HepG2 (cell line): ENCODE measurements around the gene ZNF23. TPM values are rescaled to one million over a fixed set of nuclear protein-coding genes. Genes with fewer than 3 reads are reported as not detected.

Experiments
- AGO2 ChIP-seq: fragments of 200-400 bp; formaldehyde crosslinking; optimal IDR thresholded peaks from 2 replicates; pipeline ENCODE3; 2017; ENCODE audit warnings: mild to moderate bottlenecking, low read depth, low read length, moderate library complexity
- ATAD3A ChIP-seq: sonication (generic); formaldehyde crosslinking; IDR thresholded peaks from 2 replicates; pipeline ENCODE4 v1.4.0; 2020; ENCODE audit warnings: missing genetic modification reagents
- ATF1 ChIP-seq: IDR thresholded peaks from 2 replicates; pipeline ENCODE4 v1.6.1; 2016; ENCODE audit warnings: mild to moderate bottlenecking, control low read depth
- CHD2 ChIP-seq: IDR thresholded peaks from 2 replicates; pipeline ENCODE4 v1.6.1; 2011; ENCODE audit warnings: low read depth, low read length, improper control_type of control experiment
- DNMT3B ChIP-seq: conservative IDR thresholded peaks from 2 replicates; pipeline ENCODE4 v1.6.1; 2016; ENCODE audit warnings: missing biosample characterization, control low read depth
- EHMT2 ChIP-seq: fragments of 200-600 bp; sonication (generic); IDR thresholded peaks from 2 replicates; pipeline ENCODE4 v1.7.0; 2017; ENCODE audit warnings: antibody characterized with exemption, low read depth, low read length, borderline replicate concordance
- HDAC1 ChIP-seq: sonication (generic); formaldehyde crosslinking; IDR thresholded peaks from 2 replicates; pipeline ENCODE4 v1.5.1; 2020; ENCODE audit warnings: mild to moderate bottlenecking, missing genetic modification reagents
- KLF16 ChIP-seq, 2 experiments: sonication (generic) in 1 of 2; formaldehyde crosslinking in 1 of 2; IDR thresholded peaks; 2 replicates each; pipeline versions ENCODE4 v1.6.1 to v1.8.0; 2016 to 2023; ENCODE audit warnings: missing genetic modification reagents in 2 of 2, missing compliant biosample characterization in 1 of 2
- MAFF ChIP-seq: IDR thresholded peaks from 2 replicates; pipeline ENCODE4 v1.6.1; 2011; ENCODE audit warnings: low read depth, low read length, improper control_type of control experiment
- MAZ ChIP-seq, 2 experiments: sonication (generic) in 1 of 2; formaldehyde crosslinking in 1 of 2; IDR thresholded peaks; 2 replicates each; pipeline versions ENCODE4 v1.5.0 to v1.6.1; 2012 to 2020; ENCODE audit warnings: low read depth in 2 of 2, mild to moderate bottlenecking in 2 of 2, borderline replicate concordance in 1 of 2, improper control_type of control experiment in 1 of 2, low read length in 1 of 2, missing genetic modification reagents in 1 of 2, moderate library complexity in 1 of 2
- MXD4 ChIP-seq: IDR thresholded peaks from 2 replicates; pipeline ENCODE4 v1.6.1; 2016; ENCODE audit warnings: mild to moderate bottlenecking, missing biosample characterization, missing genetic modification reagents
- POLR2AphosphoS5 ChIP-seq: IDR thresholded peaks from 2 replicates; pipeline ENCODE4 v1.6.1; 2012; ENCODE audit warnings: low read depth, low read length
- PTBP1 ChIP-seq: fragments of 200-400 bp; formaldehyde crosslinking; IDR thresholded peaks from 2 replicates; pipeline ENCODE4 v1.6.1; 2018; ENCODE audit warnings: low read length, low read depth; ENCODE audit not compliant: poor library complexity, severe bottlenecking
- TP53 ChIP-seq: sonication (generic); formaldehyde crosslinking; conservative IDR thresholded peaks from 2 replicates; pipeline ENCODE4 v1.4.0; 2020; ENCODE audit warnings: missing genetic modification reagents
- ZMYM3 ChIP-seq: sonication (generic); formaldehyde crosslinking; IDR thresholded peaks from 2 replicates; pipeline ENCODE4 v1.5.1; 2020; ENCODE audit warnings: mild to moderate bottlenecking, missing genetic modification reagents
- ZMYM4 ChIP-seq: sonication (generic); formaldehyde crosslinking; IDR thresholded peaks from 2 replicates; pipeline ENCODE4 v1.8.1; 2023; ENCODE audit warnings: mild to moderate bottlenecking, missing genetic modification reagents
- ZNF274 ChIP-seq: sonication (generic); formaldehyde crosslinking; IDR thresholded peaks from 2 replicates; pipeline ENCODE4 v1.5.1; 2020; ENCODE audit warnings: mild to moderate bottlenecking, missing genetic modification reagents
- ZNF543 ChIP-seq: sonication (generic); formaldehyde crosslinking; IDR thresholded peaks from 2 replicates; pipeline ENCODE4 v1.4.0; 2020; ENCODE audit warnings: mild to moderate bottlenecking, missing genetic modification reagents
- ZNF605 ChIP-seq: sonication (generic); formaldehyde crosslinking; IDR thresholded peaks from 2 replicates; pipeline ENCODE4 v1.8.0; 2022; ENCODE audit warnings: mild to moderate bottlenecking, missing genetic modification reagents
- polyA plus RNA-seq, 8 experiments: library from polyadenylated mRNA; depleted of rRNA in 3 of 8; stranded (reverse) in 7 of 8; unstranded in 1 of 8; fragments of >200 nt; fragmentation: Illumina TruSeq in 4 of 8; extraction: Trizol in 4 of 8; gene quantifications; 2 replicates each; pipeline versions ENCODE4 v1.2.1 to v1.2.3, GENCODE V29; 2011 to 2016; ENCODE audit warnings: low read depth in 4 of 8, missing spikeins in 1 of 8, mixed read lengths in 1 of 8; ENCODE audit not compliant: insufficient read depth in 1 of 8
- total RNA-seq, 5 experiments: library from RNA; depleted of rRNA; stranded (reverse); fragments of >200 nt; fragmentation: Illumina TruSeq; extraction: Trizol; gene quantifications; 2 replicates each; pipeline ENCODE4 v1.2.3, GENCODE V29; 2016; ENCODE audit warnings: low read depth in 1 of 5
- TF ChIP-seq, protein P1 (sequence below): sonication (generic); formaldehyde crosslinking; IDR thresholded peaks from 2 replicates; pipeline ENCODE4 v1.8.0; 2022; ENCODE audit warnings: mild to moderate bottlenecking, missing genetic modification reagents
- TF ChIP-seq, protein P2 (sequence below): sonication (generic); formaldehyde crosslinking; IDR thresholded peaks from 2 replicates; pipeline ENCODE4 v1.5.0; 2020; ENCODE audit warnings: missing genetic modification reagents, mild to moderate bottlenecking, borderline replicate concordance
- TF ChIP-seq, protein P3 (sequence below): sonication (generic); formaldehyde crosslinking; IDR thresholded peaks from 2 replicates; pipeline ENCODE4; 2020; ENCODE audit warnings: missing genetic modification reagents, mild to moderate bottlenecking, borderline replicate concordance
- TF ChIP-seq, protein P4 (sequence below): IDR thresholded peaks from 2 replicates; pipeline ENCODE4 v1.6.1; 2016; ENCODE audit warnings: missing compliant biosample characterization, missing genetic modification reagents, borderline replicate concordance
- TF ChIP-seq, protein P5 (sequence below): sonication (generic); formaldehyde crosslinking; IDR thresholded peaks from 2 replicates; pipeline ENCODE4 v1.5.0; 2020; ENCODE audit warnings: missing genetic modification reagents

The ZNF23 gene
- total and polyA plus RNA-seq, 2 of the 13 experiments (the other 11 are each of a cell fraction or from before 2014, with no cell fraction given), result 8.6 to 12.2 TPM

DNA sequence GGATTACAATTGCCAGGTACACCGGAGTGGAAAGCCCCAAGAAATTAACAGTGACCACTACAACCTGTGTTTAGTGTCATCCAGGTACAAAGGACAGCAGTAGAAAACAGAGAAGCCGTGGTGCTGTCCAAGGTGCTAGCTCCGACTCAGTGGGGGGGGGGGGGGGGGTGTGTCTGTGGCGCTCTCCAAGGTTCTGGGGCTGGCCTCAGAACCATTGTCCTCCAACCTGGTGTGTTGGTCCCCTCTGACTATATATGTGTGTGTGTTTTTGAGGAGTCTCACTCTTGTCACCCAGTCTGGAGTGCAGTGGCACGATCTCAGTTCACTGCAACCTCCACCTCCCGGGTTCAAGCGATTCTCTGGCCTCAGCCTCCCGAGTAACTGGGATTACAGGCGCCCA lies 5.8 kb upstream of the ZNF23 start (continued):
- TF ChIP-seq ZNF543 (CRISPR knock-in tag), result 0 out of 2 replicates have a peak, but pooled peaks have one; percentile 60
- TF ChIP-seq, protein P1, sequence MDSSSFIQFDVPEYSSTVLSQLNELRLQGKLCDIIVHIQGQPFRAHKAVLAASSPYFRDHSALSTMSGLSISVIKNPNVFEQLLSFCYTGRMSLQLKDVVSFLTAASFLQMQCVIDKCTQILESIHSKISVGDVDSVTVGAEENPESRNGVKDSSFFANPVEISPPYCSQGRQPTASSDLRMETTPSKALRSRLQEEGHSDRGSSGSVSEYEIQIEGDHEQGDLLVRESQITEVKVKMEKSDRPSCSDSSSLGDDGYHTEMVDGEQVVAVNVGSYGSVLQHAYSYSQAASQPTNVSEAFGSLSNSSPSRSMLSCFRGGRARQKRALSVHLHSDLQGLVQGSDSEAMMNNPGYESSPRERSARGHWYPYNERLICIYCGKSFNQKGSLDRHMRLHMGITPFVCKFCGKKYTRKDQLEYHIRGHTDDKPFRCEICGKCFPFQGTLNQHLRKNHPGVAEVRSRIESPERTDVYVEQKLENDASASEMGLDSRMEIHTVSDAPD (CRISPR knock-in tag), result no peak
- TF ChIP-seq MXD4 (CRISPR knock-in tag), result peak; percentile 84; the same call in 1 of the 2 replicates
- peak in 1 of 2 experiments; percentile 97; a peak in 2 of 4 replicates for TF ChIP-seq KLF16 (CRISPR knock-in tag; IDR thresholded peaks at IDR 0.05)
- TF ChIP-seq HDAC1, result peak; percentile 77
- TF ChIP-seq, protein P2, sequence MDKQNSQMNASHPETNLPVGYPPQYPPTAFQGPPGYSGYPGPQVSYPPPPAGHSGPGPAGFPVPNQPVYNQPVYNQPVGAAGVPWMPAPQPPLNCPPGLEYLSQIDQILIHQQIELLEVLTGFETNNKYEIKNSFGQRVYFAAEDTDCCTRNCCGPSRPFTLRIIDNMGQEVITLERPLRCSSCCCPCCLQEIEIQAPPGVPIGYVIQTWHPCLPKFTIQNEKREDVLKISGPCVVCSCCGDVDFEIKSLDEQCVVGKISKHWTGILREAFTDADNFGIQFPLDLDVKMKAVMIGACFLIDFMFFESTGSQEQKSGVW (CRISPR knock-in tag), result peak; percentile 88; the same call in 1 of the 2 replicates
- TF ChIP-seq, protein P3, sequence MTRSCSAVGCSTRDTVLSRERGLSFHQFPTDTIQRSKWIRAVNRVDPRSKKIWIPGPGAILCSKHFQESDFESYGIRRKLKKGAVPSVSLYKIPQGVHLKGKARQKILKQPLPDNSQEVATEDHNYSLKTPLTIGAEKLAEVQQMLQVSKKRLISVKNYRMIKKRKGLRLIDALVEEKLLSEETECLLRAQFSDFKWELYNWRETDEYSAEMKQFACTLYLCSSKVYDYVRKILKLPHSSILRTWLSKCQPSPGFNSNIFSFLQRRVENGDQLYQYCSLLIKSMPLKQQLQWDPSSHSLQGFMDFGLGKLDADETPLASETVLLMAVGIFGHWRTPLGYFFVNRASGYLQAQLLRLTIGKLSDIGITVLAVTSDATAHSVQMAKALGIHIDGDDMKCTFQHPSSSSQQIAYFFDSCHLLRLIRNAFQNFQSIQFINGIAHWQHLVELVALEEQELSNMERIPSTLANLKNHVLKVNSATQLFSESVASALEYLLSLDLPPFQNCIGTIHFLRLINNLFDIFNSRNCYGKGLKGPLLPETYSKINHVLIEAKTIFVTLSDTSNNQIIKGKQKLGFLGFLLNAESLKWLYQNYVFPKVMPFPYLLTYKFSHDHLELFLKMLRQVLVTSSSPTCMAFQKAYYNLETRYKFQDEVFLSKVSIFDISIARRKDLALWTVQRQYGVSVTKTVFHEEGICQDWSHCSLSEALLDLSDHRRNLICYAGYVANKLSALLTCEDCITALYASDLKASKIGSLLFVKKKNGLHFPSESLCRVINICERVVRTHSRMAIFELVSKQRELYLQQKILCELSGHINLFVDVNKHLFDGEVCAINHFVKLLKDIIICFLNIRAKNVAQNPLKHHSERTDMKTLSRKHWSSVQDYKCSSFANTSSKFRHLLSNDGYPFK (CRISPR knock-in tag), result peak; percentile 81
- TF ChIP-seq PTBP1, result no peak
- TF ChIP-seq ZNF605 (CRISPR knock-in tag), result peak; percentile 97
- TF ChIP-seq AGO2, result no peak
- TF ChIP-seq, protein P4, sequence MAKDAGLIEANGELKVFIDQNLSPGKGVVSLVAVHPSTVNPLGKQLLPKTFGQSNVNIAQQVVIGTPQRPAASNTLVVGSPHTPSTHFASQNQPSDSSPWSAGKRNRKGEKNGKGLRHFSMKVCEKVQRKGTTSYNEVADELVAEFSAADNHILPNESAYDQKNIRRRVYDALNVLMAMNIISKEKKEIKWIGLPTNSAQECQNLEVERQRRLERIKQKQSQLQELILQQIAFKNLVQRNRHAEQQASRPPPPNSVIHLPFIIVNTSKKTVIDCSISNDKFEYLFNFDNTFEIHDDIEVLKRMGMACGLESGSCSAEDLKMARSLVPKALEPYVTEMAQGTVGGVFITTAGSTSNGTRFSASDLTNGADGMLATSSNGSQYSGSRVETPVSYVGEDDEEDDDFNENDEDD (CRISPR knock-in tag), result no peak
- TF ChIP-seq DNMT3B (CRISPR knock-in tag), result peak; percentile 100
- peak; percentile 90; the same call in 1 of the 2 replicates for TF ChIP-seq TP53 (CRISPR knock-in tag)
- TF ChIP-seq ATF1 (CRISPR knock-in tag), result peak; percentile 65; the same call in 1 of the 2 replicates
- peak; percentile 93 for TF ChIP-seq ATAD3A (CRISPR knock-in tag)
- TF ChIP-seq MAZ (IDR thresholded peaks at IDR 0.05; ENCODE audit: borderline replicate concordance, low read depth, low read length), result peak; percentile 82
- peak; percentile 60 for TF ChIP-seq MAZ (CRISPR knock-in tag; IDR thresholded peaks at IDR 0.05; ENCODE audit: low read depth)
- TF ChIP-seq EHMT2, result peak; percentile 100
- TF ChIP-seq CHD2, result no peak
- TF ChIP-seq, protein P5, sequence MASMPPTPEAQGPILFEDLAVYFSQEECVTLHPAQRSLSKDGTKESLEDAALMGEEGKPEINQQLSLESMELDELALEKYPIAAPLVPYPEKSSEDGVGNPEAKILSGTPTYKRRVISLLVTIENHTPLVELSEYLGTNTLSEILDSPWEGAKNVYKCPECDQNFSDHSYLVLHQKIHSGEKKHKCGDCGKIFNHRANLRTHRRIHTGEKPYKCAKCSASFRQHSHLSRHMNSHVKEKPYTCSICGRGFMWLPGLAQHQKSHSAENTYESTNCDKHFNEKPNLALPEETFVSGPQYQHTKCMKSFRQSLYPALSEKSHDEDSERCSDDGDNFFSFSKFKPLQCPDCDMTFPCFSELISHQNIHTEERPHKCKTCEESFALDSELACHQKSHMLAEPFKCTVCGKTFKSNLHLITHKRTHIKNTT (CRISPR knock-in tag), result no peak
- peak; percentile 94 for TF ChIP-seq ZNF274
- TF ChIP-seq MAFF, result no peak
- TF ChIP-seq ZMYM4 (CRISPR knock-in tag), result peak; percentile 51
- no peak for TF ChIP-seq POLR2AphosphoS5
- no peak for TF ChIP-seq ZMYM3
